HG02678 (cell line): ENCODE data around the gene SMIM20.
"Not testable (repeated sequence)": the region's sequence is repeated elsewhere in the genome, so short reads cannot be mapped to it uniquely, and the experiment has no call there.

Experiments used
- ATAC-seq: cut with Tn5 transposase; IDR thresholded peaks from one replicate; pipeline ENCODE4 v1.9.1; 2021; ENCODE audit warnings: mild to moderate bottlenecking, moderate library complexity; ENCODE audit not compliant: unreplicated experiment

The SMIM20 gene

GRCh38 chr4:25913851-25914669 is at the start of gene SMIM20:
TSS of gene SMIM20 (plus strand) at chr4:25914220. CDS start at chr4:25914314, 94 bp downstream.
- ATAC-seq: peak; percentile 92

GRCh38 chr4:25865586-25865985 is 48.4 kb upstream of the SMIM20 start:
- ATAC-seq: no peak

- not testable (repeated sequence) for ATAC-seq
Observed at GRCh38 chr4:25866401-25866800, 47.6 kb upstream of the SMIM20 start.

- no peak for ATAC-seq
Observed at GRCh38 chr4:25867781-25868294, 46.2 kb upstream of the SMIM20 start.

GRCh38 chr4:25870081-25870480 is 43.9 kb upstream of the SMIM20 start:
- ATAC-seq: peak; percentile 57

- ATAC-seq: no peak
Observed at GRCh38 chr4:25872851-25873631, 41.0 kb upstream of the SMIM20 start.

- no peak for ATAC-seq
Observed at GRCh38 chr4:25873632-25874129, 40.3 kb upstream of the SMIM20 start.

- peak; percentile 53 for ATAC-seq
Observed at GRCh38 chr4:25874655-25875054, 39.4 kb upstream of the SMIM20 start.

- peak; percentile 45 for ATAC-seq
Observed at GRCh38 chr4:25875281-25875745, 38.7 kb upstream of the SMIM20 start.

GRCh38 chr4:25878676-25879075 is 35.3 kb upstream of the SMIM20 start:
- ATAC-seq: no peak

GRCh38 chr4:25879091-25879584 is 34.9 kb upstream of the SMIM20 start:
- ATAC-seq: no peak

- ATAC-seq: no peak
Observed at GRCh38 chr4:25879587-25879986, 34.4 kb upstream of the SMIM20 start.

GRCh38 chr4:25879991-25880651 is 33.9 kb upstream of the SMIM20 start:
- ATAC-seq: peak; percentile 64

- ATAC-seq: no peak
Observed at GRCh38 chr4:25881193-25881592, 32.8 kb upstream of the SMIM20 start.

GRCh38 chr4:25882226-25882625 is 31.8 kb upstream of the SMIM20 start:
- no peak for ATAC-seq

- no peak for ATAC-seq
Observed at GRCh38 chr4:25883565-25883964, 30.5 kb upstream of the SMIM20 start.

- peak; percentile 40 for ATAC-seq
Observed at GRCh38 chr4:25884031-25884782, 29.8 kb upstream of the SMIM20 start.

- no peak for ATAC-seq
Observed at GRCh38 chr4:25888781-25889180, 25.2 kb upstream of the SMIM20 start.

- ATAC-seq: no peak
Observed at GRCh38 chr4:25889589-25890503, 24.2 kb upstream of the SMIM20 start.
